ENCODE data around the gene PTGDS.

- TF ChIP-seq POLR2A (IDR thresholded peaks at IDR 0.05; ENCODE audit: low read length) (no peak), GATA1 (IDR thresholded peaks at IDR 0.05; ENCODE audit: low read depth, low read length) (no peak)
Measured at GRCh38 chr9:136994180-136994887, 17.0 kb downstream of the PTGDS start.

Measured in erythroblast (primary cell).